HG02588 (cell line): ENCODE results near the gene SF1.

Experiments
- ATAC-seq: cut with Tn5 transposase; IDR thresholded peaks from one replicate; pipeline ENCODE4 v1.9.1; 2021; ENCODE audit warnings: mild to moderate bottlenecking, moderate library complexity; ENCODE audit not compliant: unreplicated experiment

SF1 gene

DNA sequence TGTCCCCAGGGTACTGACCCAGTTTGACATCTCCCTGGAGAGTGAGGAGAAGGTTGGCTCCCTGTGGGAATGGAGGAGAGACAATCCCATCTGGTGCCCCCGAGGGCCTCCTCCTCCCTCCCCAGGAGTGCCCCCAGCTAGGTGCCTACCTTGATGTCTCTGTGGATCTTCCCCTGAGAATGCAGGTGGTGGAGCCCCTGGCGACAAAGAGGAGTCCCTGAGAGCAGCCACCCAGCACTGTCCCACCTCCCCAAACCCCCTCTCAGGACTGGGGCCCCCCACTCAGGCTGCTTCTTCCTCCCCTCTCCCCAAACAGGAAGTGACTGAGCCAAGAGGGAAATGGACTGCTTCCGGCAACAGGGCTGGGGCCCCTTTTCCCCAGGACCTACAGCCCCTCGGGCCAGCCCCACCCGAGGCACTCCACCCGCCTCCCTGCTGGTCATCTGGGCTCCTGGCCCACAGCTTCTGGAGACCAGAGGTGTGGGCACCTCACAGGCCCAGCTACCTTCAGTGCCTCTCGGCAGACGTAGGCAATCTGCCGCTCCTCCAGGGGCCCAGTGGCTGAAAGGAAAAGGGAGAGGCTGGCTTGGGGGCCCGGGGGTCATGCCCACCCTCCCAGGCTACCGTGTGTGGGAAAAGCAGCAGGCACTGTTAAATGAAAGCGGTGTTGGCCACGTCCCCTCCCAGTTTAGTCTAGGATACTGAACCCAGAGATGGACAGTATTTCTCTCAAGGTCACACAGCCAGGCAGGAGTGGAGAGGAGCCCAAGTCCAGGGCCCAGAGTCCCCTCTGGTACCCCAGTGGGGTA lies 23.4 kb upstream of the SF1 start:
- ATAC-seq = no peak

DNA sequence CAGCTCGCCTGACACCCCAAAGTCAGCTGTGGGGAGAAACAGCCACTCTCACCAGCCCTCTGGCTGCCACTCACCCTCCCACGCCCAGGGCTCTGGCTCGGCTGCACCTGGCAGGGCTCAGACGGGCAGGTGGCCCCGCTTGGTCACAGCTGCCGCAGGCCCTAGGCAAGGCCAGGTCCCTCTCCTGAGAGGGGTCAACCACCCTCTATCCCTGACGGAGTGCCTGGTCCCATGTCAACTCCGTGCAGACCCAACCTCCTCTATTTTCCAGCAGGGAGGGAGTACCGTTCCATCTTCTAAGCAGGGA lies 22.8 kb upstream of the SF1 start:
- no peak for ATAC-seq

DNA sequence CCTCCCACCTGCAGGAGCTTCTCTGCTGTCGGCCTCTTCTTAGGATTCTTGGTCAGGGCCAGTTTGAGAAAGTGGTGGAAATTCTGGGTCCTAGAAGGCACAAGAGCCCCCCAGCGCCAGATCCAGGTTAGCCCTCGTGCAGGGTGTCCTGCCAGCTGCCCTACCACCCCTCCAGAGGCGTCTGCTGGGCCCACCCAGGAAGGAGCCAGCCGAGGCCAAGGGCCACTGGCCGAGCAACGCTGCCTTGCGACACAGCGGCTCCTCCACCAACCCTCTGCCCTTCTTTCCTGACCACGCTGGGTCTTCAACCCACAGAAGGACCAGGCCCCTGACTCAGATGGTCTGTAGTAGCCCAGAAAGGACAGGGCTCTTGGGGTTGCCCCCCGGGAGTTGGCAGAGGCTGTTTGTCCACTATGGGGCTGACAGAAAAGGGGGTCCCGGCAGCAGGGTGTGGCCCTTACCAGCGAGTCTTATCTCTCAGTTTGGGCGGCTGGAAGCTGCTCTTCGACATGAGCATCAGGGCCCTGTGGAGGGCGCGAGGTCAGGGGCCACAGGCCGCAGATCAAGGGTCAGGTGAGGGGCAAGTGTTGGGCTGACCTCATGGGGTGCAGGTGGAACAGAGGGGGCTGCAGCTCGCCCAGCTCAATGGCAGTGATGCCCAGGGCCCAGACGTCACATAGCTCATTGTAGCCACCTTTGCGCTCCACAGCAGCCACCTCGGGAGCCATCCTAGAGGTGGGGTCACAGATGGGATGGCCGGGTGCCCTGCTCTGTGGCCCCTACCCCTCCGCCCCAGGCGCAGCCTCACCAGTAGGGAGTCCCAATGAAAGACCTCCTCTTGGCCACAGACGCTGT lies 22.2 kb upstream of the SF1 start:
- ATAC-seq = no peak

DNA sequence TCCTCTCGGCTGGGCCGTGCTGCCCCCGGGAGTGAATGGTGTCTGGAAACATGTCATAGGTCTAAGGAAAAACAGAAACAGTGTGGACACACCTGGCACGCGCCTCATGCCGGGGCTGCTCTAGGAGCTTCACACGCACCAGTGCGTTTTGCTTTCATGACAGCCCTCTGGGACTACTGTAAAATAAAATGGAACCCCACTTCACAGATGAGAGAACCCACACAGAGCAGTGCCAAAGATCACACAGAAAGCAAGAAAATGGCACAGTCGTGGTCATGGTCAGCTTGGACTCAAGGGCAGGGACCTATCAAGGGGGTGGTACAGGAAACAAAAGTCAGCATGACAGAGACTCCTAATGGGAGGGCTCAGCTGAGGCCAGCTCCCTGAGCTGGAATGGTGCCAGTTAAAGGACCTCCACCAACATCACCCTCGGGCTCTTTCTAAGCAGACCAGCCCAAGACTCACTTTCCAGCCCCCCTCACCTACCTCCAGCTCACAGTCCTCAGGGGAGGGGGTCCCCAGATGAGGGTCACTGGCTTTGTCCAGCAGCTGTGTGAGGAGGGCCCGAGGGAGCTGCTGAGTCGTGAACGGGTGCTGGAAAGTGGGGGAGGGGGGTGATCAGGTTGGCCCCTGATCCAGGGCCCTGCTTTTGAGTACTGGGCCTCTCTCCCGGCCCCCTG lies 21.4 kb upstream of the SF1 start:
- ATAC-seq = no peak

DNA sequence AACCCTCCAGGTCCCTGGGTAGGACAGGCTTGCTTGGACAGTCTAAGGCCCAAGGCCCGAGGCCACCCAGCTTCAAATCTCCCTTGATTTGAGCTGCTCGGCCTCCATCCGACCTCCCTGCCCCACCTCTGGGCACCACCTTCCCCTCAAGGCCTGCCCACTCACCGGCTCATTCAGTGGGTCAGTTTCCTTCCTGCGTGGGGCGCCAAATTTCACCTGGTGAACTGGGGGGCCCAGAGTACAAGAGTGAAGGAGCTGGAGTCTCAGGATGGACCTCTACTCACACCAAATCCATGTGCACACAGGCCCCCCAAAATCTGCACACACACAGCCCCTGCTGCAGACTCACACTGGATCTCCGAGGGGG lies 20.9 kb upstream of the SF1 start:
- ATAC-seq = no peak

DNA sequence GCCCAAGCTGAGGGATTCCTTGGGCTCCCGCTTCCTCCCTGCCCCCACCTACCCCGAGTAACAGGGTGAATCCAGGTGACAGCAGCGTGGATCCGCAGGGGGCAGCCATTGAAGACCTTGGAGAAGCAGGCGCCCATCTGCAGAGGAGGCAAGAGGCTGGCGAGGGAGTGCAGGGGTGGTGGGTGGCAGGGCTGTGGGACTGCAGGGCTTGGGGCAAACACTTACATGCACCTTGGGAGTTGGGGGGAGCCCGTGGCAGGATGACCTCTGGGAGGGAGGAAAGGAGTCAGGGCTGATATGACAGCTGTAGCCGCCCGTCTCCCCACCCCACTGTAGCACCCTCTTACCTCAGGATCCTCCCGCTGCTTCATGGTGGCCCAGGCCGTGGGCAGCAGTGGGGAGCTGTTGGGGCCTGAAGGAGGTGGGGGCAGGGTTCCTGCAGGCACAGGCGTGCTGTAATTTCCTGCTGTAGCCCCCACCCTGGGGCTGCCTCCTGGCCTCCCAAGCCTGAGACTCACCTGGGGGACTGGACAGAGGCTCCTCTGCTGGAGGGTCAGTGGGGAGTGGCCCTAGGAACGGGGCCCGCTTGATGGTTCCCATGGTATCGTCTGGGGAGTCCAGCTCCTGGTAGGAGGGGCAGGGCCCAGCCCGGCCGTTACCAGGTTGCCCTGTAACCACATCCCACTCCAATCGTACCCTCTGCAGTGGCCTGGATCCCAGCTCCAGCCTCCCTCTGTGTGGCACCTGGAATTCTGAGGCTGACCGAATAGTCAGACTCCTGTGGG lies 18.6 kb upstream of the SF1 start:
- no peak for ATAC-seq

DNA sequence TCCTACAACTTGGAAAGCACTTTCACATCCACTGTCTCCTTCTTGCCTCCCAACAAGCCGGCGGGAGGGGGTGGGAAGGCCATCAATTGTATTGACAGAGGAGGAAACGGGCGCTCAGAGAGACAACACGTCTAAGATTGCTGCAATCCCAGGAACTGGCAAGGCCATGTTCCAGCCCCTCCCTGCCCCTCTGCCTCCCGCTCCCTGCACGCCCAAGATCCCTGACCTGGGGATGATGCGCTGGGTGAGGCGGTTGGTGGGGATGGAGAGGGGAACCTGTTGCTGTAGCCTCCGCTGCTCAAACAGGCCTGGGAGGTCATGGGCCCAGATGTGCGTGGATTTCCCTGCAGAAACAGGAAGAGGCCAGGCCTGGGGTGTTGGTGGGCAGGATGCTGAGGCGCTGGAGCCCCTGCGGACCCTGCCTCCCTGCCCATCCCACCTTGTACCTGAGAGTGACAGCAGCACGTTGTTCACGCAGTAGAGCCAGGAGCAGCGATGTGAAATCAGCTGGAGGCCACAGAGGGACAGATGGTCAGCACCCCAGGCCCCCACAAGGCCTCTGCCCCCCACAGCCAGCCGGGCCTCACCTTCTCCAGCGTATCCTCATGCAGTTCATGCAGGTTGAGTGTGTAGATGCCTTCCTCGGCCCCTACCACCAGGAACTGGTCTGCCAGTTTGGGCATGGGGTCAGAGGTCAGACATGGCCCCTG lies 17.9 kb upstream of the SF1 start:
- ATAC-seq = no peak

DNA sequence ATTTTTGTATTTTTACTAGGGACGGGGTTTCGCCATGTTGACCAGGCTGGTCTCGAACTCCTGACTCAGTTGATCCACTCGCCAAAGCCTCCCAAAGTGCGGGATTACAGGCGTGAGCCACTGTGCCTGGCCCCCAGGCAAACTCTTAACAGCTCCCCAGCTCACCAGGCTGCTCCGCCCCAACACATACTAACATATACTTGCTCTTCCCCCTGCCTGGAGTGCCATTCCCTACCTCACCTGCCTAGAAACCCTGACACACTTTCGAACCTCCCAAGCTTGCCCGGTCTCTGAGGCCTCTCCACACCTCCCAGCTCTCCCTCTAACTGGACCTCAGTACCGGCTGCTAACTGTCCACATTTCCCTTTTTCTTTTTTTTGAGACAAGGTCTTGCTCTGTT lies 16.2 kb upstream of the SF1 start:
- no peak for ATAC-seq

DNA sequence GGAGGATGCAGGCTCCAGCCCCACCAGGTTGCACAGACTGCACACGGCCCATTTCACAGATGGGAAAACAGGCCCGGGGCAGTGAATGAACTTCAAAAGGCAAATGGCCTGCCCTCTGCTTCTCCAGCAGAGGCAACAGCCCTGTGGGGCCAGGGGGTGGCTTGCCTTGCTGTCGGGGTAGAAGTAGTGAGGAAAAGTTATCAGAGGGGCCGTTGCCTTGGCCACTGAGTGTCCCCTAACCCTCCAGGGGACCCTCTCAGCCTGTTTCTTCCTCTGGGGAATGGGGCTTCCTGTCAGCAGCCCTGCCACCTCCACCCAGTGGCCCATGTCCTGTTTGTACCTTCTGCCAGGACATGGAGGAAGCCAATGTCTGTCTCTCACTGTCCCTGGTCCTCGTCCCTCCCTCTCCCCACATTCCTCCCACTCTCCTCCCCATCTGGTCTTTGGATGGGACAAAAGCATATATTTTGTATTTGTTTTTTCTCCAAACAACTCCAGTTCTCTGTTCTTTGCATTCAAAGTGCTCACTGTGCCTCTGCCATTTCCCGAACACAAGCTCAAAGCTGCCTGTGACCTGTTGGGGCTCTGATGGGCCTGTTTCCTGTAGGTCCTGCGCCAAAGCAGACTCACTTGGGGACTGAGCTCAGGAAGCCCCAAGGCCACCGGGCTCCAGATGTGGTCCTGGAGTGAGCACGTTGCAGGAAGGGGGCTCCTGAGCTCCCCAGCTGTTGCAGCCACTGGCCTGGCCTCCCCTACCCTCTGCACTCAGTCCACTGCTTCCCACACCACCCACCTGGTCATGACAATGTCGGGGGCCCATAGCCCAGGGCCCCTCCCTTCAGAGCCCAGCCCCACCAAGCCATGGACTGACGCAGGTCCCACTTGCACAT lies 15.2 kb upstream of the SF1 start:
- ATAC-seq = no peak

DNA sequence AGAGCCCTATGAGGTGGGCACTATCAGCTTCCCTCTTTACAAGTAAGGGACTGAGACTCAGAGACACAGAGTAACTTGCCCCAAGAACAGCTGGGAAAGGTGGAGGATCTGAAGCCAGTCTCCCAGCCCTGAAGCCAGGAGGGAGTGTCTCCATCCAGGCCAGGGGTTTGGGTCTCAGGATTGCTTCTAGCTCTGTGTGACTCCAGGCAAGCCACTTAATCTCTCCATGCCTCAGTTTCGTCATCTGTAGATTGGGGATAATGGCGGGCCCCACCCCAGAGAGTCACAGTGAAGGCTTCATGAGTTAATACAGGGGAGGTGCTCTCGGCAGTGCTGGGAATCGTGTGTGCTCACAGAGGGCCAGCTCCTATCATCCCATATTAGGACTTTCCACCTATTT lies 14.1 kb upstream of the SF1 start:
- ATAC-seq = no peak

DNA sequence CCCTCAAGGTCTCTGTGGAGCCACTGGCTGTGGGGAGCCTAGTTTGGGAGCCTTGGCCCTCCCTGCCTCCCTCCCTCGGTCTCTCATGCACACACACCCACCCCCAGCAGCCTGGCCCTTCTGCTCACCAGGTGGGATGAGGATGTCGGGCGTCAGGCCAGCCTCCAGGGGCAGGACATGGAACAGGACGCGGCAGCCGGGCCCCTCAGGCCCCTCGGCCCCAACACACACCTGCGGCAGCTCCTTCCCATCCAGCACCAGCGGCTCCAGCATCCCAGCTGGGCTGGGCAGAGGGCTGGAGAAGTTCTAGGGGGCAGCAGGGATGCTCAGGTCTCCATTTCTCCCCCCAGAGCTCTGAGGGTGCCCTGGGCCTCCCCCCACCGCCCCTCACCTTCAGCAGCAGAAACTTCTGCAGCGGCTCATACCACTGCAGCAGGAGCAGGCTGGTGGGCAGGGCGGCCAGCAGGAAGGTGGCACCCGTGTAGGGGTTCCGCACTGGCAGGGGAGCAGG lies 13.5 kb upstream of the SF1 start:
- ATAC-seq = no peak

DNA sequence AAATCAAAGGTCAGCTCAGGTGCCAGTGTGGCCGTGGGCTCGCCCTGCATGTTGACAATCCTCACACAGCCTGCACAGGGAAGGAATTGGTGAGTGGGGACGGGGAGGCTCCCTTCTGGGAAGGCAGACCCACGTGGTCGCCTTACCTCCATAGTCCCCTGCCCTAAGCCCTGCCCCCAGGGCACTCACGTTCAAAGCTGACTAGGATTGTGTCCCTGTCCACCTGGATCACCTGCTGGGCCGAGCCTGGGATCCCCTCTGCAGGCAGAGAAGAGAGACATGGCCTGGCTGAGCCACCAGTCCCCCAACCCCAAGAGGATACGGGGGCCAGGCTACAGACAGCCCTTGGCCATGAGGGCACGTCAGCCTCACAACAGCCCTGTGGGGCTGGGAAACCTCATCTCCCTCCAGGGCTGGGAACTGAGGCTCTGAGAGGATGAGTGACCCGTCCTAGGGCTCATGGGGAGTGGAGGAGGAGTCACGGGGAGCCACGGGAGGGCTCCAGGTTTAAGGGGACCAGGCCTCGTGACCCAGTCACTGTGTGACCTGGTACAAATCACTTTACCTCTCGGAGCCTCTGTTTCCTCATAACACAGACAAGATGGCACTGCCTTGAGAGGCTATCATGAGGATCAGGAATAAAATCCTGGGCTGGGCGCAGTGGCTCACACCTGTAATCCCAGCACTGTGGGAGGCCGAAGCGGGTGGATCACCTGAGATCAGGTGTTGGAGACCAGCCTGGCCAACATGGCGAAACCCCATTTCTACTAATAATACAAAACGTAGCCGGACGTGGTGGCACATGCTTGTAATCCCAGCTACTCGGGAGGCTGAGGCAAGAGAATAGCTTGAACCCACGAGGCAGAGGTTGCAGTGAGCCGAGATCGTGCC lies 12.1 kb upstream of the SF1 start:
- ATAC-seq = no peak

DNA sequence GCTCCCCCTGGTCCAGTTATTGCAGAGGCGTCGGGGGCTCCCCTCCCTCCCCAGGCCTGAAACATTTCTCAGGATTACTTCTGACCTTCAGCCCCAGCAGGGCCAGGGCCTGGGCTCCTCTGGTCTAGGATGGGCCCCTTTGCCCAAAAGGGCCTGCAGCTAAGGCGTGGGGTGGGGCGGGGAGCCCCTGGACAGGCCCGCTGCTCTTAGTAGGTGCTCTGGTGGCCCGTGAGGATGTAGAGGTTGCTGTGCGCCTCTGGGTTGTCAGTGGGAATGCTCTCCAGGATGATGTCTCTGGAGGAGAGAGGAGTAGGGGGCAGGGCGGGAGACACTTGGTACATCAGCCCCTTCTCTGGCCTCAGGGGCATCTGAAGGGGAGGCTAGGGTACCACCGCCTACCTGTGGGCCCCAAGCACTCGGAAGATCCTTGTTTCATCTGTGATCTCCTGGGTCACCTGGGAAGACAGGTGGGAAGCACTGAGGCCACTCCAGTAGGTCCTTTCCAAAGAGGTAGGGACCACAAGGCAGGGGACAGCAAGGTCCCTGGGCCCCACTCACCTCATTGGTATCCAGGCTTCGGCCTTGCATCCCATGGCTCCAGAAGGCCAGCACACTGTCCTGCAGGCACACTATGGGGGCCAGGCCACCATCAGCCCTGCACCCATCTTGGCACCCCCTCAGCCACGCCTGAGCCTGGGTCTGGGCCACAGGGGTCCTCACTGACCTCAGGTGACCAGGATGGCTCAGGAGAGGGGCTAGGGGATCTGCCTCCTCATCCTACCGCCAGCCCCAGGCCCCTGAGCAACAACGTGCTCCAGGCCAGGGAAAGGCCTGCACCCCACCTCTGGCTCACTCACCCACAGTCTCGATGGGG lies 11.2 kb upstream of the SF1 start:
- ATAC-seq = no peak

DNA sequence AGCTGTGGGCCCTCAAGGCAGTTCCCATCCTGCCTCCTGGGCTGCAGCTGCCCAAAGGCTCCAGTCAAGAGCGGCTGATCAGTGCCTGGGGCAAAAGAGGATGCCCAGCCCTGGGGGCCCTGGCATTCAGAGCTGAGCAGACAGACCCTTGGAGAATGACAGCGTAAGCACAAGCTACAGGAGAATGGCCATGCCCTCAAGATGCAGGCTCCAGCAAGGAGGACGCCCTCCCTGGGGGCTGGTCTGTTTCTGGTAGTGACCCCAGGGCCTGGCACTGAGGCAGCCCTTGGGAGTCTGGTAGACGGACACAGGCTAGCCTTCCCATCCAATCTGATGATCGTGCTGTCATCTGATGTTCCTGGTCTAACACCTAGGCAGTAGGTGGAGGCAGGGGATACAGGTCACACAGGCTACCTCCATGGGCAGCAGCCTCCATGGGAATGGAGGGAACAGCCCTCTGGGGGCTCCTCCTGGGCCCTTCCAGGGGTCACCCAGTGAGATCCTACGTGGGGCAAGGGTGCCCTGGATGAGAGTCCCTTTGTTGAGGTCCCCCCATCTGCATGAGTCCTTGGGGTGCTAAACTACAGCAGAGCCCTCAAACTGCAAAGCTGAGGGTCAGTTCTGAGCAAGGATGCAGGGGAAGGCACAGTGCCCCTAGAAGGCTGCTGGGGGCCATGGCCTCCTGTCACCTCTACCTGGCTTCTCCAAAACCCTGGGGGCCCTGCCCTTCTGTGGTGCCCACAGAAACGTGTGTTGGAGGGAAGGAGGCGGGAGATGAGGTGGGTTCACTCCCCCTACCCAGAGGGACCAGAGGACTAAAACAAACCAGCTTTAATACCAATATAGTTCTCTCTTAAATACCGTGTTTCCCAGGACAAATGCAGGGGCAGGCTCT lies 10.2 kb upstream of the SF1 start:
- ATAC-seq = no peak

DNA sequence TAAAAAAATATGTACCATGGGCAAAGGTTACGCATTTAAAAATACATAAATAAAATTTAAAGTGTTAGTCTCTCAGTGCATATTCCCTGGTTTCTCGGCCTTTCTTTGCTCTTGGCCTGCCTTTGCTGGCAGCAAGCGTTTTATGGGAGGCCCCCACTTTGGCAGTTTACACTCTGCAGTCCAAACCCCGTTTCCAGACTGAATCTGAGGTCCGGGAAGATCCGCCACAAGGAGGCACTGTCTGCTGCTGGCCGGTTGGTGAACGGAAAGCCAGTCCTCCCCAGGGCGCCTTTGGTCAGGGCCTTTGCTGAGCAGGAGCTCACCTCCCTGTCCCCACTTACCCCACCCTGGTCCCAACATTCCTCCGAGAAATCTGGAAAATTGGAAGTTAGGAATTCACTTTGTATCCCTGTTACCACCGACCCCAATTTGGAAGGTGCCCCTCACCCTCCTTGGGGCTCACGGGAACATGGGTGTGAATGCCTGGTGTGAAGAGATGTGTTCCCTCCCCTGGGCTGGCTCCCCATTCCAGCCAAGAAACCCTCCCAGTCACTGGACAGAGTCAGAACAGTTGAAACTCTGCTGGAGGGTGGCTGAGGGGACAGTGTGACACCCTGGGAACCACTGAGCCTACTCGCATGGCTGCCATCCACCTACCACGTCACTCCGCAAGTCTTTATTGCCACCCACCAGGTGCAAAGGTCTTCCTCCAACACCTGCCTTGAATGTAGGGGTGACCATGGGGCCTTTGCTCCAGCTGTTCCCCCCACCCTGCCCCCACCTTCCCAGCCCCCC lies 9.4 kb upstream of the SF1 start:
- no peak for ATAC-seq

DNA sequence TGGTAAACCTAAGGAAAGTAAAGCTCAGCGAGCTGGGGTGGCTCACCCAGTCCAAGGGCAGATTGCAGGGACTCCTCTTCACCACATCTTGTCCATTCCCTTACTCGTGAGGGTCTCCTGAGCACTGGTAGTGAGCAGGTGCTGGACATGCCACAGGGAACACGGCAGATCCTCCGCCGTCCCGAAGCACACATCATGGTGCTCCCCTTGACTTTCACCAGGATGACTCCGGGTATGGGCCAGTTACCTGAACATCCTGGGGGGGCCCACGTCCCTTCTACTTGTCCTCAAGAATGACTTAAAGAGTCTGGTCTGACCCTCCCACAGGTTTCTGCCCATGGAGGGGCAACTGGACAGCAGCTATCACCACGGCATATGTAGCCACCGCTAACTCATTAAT lies 8.0 kb upstream of the SF1 start:
- no peak for ATAC-seq
